GM20431 (cell line): ENCODE results near the gene MACROD2.

ENCODE experiments used
- in situ Hi-C: fragments of 300-500 bp; cut with MseI, MboI; formaldehyde crosslinking; loops from one replicate; pipeline ENCODE4 v1.15.0; 2020; ENCODE audit warnings: low sequenced_read_pairs; ENCODE audit not compliant: unreplicated experiment

MACROD2 gene

DNA sequence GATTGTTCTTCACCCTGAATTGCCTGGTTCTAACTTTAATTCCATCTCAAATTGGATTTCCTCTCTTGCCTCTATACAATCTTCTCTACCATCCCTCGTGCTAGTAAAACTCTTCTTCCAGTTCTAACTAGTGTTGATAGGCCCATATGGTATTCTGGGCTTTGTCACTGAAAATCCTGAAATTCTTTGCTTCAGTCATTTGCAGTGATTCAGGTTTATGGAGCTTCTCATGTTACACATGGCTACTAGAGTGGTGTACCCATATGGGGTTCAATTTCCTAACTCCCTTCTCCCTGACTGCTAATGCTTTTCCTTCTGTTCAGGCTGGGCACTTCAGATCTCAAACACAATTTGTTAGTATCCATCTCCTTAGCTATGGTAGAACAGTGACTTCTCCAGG is 1621.3 kb downstream of the MACROD2 start:
- in situ Hi-C loops = no loop called here

DNA sequence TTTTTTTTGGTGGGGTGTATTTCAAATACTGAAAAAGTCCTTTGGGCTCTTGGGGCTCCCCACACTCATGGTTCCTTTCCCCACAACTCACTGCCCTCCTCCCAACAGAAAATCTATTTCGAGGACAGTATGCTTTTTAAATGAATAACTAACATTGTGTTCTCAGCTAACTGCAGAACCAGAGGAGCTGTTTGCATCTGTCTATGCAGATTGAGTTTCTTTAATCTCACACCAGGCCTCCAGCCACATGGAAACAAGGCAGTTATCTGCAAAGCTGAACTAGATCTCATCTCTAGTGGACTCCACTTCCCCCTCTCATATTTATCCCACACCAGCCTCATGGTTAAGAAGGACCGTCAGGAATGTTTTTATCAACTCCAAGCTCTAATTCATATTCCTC is 1622.8 kb downstream of the MACROD2 start:
- in situ Hi-C loops = no loop called here

DNA sequence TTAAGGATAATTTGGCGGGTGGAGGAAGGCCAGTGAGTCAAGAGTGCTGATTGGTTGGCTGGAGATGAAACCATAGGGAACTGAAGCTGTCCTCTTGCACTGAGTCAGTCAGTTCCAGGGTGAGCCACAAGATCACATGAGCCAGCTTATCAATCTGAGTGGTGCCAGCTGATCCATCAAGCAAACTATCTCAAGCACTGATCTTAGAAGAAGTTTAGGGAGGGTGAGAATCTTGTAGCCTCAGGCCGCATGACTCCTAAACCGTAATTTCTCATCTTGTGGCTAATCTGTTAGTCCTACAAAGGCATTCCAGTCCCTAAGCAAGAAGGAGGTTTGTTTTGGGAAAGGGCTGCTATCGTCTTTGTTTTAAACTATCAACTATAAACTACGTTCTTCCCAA is 1623.6 kb downstream of the MACROD2 start:
- in situ Hi-C loops = no loop called here

DNA sequence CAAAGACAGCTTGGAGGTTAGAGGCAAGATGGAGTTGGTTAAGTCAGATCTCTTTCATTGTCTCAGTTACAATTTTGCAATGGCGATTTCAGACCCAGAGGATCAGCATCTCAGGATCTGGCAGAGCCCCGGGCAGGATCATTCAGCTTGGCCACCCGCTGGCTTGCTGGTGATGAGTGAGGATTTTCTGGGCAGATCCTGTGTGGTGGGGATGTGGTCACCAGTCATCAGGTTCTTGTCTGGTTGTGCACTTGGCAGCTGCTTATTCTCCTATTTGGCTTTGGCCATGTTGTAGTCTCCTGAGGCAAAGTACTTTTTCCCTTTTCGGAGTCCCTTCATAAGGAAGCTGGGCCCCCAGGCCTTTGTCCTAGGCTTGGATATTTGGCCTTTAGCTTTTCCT is 1624.0 kb downstream of the MACROD2 start:
- in situ Hi-C loops = no loop called here

DNA sequence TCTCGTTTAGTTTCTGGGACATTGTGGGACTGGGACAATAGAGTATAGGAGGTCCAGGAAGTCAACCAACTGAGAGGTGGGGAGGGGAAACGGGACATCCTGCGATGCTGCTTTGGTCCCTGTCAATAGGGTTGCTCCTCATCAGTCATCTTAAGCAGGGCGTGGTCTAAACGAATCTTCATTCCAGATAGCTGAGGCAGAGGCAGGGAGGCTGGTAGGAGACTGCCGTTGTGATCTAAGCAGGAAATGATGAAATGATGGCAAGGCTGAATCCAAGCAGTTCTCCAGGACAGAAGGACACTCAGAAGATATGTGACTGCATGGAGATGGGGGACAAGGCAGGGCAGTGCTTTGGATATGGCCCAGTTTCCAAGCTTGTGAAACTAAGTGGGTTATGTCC is 1624.5 kb downstream of the MACROD2 start:
- in situ Hi-C loops = no loop called here

DNA sequence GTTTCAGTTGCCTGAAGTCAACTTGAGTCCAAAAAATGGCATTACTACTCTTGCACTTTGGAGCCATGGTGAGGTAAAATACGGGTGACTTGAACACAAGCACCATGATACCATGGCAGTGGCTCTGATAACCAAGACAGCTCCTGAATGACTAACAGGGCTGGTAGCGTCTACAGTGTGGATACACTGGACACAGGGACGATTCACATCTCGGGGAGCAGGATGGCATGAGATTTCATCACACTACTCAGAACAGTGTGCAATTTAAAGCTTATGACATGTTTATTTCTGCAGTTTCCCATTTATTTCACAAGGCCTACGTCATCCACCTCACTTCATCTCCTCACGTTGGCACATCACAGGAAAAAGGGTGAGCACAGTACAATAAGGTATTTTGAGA is 1627.1 kb downstream of the MACROD2 start:
- in situ Hi-C loops = no loop called here

DNA sequence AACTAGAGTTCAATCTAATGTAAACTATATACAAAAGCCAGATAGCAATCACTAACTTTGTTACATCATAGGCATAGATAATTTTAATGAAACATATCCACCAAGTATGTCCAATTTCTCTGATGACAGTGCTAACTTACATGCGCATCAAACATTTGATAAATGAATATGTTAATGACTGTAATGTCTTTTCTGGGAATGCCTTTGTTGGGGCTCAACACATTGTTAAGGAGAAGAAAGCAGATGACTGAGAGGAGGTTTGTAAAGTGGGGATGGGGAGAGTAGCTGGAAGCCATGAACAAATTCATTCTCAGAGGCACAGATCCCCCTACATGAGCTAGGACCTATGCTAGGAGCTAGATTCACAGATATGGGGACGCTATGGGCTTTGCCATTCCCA is 1627.9 kb downstream of the MACROD2 start:
- in situ Hi-C loops = no loop called here

DNA sequence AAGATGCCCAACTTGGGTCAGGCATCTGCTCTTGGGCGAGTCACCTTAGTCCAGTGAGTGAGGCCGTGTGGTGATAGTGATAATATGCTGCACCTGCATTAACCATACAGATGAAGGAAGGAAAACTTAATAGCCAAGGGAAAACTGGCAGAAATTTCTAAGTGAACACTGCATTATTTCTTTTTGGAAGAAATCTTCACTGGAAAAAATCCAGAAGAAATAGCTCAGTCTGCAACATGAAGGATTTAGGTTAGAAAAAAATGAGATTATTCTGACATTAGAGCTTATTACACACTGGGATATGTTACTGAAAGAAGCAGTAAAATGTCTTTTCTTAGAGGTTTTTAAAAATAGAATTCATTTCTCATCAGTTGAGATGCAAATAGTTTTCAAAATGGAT is 1630.7 kb downstream of the MACROD2 start:
- in situ Hi-C loops = no loop called here

DNA sequence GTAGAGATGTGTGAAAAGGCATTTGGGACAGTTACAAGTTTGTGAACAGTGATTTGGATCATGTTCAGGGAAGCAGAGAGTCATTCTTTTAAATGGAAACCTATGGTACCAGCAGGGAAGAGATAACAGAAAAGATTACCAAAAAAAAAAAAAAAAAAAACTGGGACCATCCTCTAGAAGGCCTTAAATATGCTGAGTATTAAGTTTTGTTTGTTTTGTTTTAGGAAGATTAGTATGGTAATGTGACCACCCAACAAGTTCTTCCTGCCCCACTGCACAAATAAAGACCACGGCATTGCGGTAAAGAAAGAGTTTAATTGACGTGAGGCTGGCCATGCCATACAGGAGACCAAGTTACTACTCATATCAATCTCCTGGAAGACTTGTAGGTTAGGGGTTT is 1631.8 kb downstream of the MACROD2 start:
- in situ Hi-C loops = no loop called here

DNA sequence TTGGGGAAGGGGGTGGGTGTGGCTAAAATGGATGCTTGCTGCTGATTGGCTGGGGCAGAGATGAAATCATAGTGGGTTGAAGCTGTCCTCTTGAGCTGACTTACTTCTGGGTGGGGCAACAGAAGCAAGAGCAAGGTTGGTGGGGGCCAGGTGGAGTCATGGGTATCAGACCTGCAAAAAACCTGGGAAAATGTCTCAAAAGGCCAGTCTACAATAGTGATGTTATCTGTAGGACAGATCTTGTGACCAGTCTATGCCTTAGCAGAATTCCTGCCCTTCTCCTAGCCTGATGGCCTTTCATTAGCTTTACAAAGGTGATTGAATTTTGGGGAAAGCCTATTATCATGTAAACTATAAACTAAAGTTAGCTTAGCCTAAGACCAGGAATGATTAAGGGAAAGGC is 1632.2 kb downstream of the MACROD2 start:
- in situ Hi-C loops = no loop called here

DNA sequence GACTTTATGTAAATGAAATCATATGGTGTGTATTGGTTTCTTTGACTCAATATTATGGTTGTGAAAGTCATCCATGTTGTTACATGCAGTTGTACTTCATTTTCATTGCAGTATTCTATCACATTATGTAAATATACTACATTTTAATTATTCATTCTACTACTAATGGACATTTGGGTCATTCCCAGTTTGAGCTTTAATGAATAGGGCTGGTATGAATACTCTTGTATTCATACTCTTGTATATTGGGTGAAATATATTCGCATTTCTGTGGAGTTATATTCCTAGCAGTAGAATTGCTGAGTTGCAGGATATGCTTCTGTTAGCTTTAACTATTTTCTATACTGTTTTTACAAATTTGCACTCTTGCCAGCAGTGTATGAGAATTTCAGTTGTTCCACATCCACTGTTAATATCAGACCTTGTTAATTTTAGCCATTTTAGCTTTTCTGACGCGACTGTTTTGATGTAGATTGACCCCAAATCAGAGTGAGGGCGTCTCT is 1633.6 kb downstream of the MACROD2 start:
- in situ Hi-C loops = no loop called here

DNA sequence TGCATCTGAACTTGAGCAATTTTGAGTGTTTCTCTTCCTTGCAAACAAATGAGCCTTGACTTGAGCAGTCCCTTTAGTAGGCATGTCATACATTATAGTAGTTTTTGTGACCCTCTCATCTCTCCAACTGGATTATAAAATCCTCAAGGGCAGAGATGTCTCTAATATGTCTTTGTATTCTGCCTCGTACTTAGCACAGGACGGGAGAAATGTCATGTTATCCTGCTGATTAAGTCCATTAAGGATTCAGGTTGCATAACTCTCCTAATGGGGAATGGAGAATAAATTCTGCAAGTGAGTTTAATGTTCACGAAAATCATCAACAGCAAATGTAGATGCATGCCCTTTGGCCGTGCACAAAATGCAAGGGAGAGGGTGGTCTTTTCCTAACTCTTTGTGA is 1635.0 kb downstream of the MACROD2 start:
- in situ Hi-C loops = no loop called here

DNA sequence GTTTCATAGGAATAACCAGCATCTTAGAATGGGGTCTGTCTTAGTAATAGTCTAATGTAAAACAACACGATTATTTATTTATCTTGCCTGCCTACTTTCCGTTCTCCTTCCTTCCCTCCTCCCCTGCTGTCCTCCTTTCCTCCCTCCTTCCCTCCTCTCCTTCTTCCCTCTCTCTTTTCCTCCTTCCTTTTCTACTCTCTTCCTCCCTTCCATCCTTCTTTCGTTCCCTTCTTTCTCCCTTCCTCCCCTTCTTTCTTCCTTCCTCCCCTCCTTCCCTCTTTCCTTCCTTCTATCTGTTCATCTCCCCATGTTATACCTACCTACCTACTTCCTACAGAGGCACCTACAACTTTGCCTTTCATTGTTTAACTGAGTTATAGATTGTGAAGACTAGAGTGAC is 1637.4 kb downstream of the MACROD2 start:
- in situ Hi-C loops = no loop called here

DNA sequence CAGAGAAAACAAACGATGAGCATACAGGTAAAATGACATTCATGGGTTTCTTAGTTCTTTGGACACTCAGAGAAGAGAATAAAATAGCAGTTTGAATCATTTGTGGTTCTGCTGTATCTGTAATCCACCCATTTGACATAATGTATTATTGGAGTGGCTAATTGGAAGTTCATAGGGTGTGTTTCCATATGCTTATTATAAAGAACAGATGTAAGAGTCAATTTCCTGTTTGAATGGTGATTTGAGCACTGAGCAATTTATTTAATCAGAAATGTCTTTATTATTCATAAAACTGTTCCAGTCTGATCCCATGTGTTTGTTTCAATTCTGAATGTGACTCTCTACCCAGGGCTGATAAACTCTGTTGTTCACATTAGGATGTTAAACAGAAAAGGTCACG is 1638.8 kb downstream of the MACROD2 start:
- in situ Hi-C loops = no loop called here

DNA sequence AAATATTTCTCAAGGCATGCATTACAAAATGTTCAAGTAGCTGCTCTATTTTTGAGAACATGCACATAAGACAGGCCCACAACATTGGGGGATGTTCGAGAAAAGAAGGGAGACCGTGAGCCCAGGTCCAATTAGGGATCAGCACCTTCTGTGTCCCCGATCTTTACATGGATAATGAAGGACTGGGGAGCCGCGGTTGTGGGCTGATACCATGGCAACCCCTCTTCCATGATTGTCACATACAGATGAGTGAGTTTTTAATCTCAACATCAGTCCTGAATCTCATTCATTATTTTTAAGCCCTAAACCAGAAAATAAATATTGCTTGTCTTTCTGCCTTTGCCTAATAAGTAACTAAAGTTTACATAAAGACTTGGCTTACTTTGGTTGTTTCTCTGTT is 1642.2 kb downstream of the MACROD2 start:
- in situ Hi-C loops = no loop called here

DNA sequence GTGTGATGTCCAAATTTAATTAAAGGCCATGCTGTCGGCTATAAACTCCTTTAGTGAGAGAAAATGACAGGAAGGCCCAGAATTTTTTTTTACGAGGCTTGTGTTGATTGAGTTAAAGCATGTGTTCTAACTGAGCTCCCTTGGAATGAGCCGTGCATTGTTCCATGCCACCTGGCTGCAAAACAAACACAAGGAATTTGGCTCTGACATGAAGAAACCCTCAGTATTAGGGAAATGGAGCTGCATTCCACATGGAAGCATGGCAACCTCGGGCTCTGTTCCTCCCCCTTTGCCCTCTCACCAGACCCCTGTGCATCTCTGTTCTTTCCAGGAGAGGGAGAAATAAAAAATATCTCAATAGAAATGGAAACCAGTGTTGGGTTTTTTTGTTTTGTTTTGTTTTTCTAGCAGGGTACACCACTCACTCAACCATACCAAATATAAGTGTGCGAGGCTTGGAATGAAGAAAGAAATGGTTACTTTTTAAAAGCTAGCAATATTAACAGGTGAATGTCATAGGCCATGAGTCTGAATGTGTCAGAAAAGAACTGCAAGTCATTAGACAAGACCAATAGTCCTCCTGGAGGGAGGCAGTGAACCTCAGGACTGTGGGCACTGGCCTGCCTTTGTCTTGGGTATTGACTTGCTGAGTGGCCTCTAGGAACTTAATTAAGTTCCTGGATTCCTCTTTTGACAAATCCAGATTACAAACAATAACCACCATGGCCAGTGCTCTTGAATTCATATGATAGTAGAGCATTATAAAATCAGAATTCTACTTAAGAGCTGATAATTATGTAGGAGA is 1642.8 kb downstream of the MACROD2 start:
- in situ Hi-C loops = no loop called here

DNA sequence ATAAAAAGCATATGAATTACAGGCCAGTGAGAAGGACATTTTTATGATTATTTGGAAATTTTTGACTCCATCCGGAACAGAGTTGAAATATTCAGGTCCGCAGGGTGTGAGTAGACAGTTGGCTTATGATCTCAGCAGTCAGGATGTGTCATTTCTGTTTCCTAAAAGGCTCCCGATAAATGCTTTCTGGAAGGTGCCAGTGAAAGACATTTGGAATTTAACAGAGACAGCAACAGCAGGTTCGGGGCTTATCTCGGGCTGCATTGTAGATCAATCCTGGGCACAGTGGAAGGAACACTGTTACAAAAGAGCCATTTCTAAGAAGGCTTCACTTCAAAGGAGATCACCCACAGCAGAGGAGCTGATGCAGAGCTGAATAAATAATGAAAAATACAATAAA is 1643.5 kb downstream of the MACROD2 start:
- in situ Hi-C loops = no loop called here

DNA sequence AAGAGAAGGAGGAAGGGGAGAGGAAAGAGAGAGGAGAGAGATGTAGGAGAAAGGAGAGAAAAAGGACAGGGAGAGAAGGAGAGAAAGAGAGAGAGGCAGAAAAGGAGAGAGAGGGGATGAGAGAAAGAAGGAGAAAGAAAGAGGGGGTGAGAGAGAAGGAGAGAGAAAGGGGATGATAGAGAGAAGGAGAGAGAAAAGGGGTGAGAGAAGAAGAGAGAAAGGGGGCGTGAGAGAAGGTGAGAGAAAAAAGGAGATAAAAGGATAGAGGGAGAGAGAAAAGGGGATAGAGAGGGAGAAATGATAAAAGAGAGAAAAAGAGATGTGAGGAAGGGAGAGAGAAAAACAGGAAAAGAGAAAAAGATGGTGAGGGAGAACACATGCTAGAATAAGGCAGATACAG is 1644.5 kb downstream of the MACROD2 start:
- in situ Hi-C loops = no loop called here

DNA sequence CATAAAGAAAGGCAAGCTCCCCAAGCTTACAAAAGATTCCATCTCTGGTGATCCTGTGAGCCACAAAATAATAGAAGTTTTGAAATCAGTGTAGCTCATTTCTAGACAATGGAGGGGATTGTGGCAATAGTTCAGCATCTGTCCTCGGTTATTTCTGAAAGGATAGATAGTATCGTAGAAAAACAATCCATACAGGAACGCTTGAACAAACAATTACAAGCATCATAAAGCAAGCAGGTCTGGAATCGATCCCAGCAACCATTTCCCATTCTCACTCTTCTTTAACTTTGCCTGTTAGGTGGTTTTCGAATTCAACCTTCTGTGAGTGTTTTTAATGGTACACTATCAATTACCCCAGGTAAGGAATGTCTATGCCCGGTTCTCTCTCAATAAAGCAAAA is 1646.8 kb downstream of the MACROD2 start:
- in situ Hi-C loops = no loop called here

DNA sequence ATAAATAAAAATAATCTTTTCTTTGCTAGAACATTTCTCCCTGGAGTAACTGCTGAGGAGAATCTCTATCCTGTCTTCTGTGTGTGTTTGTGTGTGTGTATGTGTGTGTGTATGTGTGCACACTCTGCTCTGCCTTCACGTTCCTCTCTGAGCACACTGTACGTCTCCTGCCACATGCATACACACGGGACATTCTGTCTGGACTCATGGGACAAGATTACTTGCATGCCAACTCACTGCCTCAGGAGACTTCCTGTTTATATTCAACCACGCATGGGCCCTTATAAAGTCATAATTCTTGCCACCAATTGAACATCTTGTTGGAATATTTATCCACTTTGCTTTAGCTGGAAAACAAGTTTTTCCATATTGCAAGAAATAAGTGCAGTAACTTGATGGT is 1647.4 kb downstream of the MACROD2 start:
- in situ Hi-C loops = no loop called here

DNA sequence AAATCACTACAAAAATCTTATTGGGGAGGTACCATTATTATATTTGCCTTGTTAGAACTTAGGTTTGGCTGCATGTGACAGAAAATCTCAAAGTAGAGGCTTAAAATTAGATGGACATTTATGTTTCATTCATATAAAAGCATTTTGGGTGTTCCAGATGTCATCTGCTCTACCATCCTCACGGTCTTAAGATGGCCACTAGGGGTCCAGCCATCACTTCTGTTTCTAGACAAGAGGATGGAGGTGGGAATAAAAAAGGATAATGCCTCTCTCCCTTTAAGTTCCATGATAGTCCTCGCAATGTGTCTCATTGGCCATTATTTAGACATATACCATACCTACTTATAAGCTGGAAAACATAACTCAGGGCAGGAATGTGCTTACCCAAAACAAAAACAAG is 1648.4 kb downstream of the MACROD2 start:
- in situ Hi-C loops = no loop called here

DNA sequence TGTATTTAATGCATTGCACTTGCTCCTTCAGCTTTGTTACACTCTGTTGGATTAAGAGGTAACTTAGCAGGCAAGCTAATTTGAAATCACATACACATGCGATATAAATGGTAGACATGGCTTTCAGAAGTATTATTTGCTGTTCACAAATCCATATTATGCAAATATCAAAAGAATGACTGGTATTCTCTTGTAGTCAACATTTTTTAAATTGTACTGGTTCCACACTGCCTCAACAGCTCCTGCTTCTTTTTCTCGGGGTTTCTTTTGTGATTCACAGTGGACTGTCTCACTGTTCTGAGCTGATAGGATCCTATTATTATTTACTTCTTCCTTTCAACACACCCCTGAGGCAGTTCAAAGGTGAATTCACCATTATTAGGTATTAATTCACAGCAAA is 1650.5 kb downstream of the MACROD2 start:
- in situ Hi-C loops = no loop called here
